Bronchial smooth muscle cell (primary cell): ENCODE measurements around the gene TRAK1. TPM values are rescaled to one million over a fixed set of nuclear protein-coding genes. Genes with fewer than 3 reads are reported as not detected.

Experiments
- total RNA-seq: library from RNA; depleted of rRNA; stranded (reverse); fragments of >200 nt; gene quantifications from 2 replicates; pipeline ENCODE4 v1.2.1, GENCODE V29; 2014

The TRAK1 gene
- total RNA-seq: 15.5 and 16.2 TPM in 2 replicates

GRCh38 chr3:42090973-42091731 is at the start of gene TRAK1:
Gene TRAK1, plus strand, starts transcription at chr3:42091357. Its CDS starts 113 bp downstream, at chr3:42091470.

GRCh38 chr3:42266085-42266484 is 174.9 kb downstream of the TRAK1 start, which contains the start of gene CCK:
Gene CCK, minus strand, starts transcription at chr3:42266185. Its CDS starts 2,555 bp downstream, at chr3:42263630.

Other genes with a start within 250 kb of the TRAK1 start
- 9.9 and 11.8 TPM in 2 replicates for gene ULK4, start 129.3 kb upstream of the TRAK1 start, total RNA-seq
- 3.9 and 43.5 TPM in 2 replicates for gene CCK, start 174.8 kb downstream of the TRAK1 start, total RNA-seq